ENCODE measurements around the gene ATP8B4. TPM values are rescaled to one million over a fixed set of nuclear protein-coding genes. Genes with fewer than 3 reads are reported as not detected.

The ATP8B4 gene
- polyA plus RNA-seq, 1 donor (not counting 4 experiments of a cell fraction or from before 2014, with no cell fraction given): 0.05 TPM

- Histone ChIP-seq H3K79me2 (ENCODE audit: control insufficient read depth, insufficient read depth, low read length) (no peaks in the 10 kb centered on the region), H3K36me3 (ENCODE audit: control insufficient read depth in 2 of 2, extremely low read depth in 1 of 2, insufficient read depth in 2 of 2, low read length in 2 of 2) (no peaks in the 10 kb centered on the region), H4K20me1 (ENCODE audit: control insufficient read depth, extremely low read depth, insufficient read depth, low read length) (no peaks in the 10 kb centered on the region), H2AFZ (ENCODE audit: control insufficient read depth, low read length) (no peak overlapping the region), H3K4me2 (ENCODE audit: control insufficient read depth, extremely low read depth, insufficient read depth, low read depth, low read length) (no peak overlapping the region), H3K27me3 (ENCODE audit: control insufficient read depth, extremely low read depth, insufficient read depth, low read length) (no peaks in the 10 kb centered on the region), H3K4me1 (ENCODE audit: control insufficient read depth, extremely low read depth, insufficient read depth, low read length) (no peaks in the 10 kb centered on the region), H3K27ac (ENCODE audit: control insufficient read depth, insufficient read depth, low read length) (no peak overlapping the region), H3K9ac (ENCODE audit: control insufficient read depth, extremely low read depth, insufficient read depth, low read length) (no peak overlapping the region), H3K9me1 (ENCODE audit: control insufficient read depth, extremely low read depth, insufficient read depth, low read length) (no peaks in the 10 kb centered on the region), H3K4me3 (ENCODE audit: control insufficient read depth in 2 of 3, extremely low read depth in 1 of 3, insufficient read depth in 2 of 3, low read depth in 1 of 3, low read length in 3 of 3) (no peak overlapping the region), H3K9me3 (ENCODE audit: control insufficient read depth, low read depth, low read length) (no peaks in the 10 kb centered on the region)
- DNase-seq (ENCODE audit: low read depth, low spot score) (no peak), FAIRE-seq (no peak)
- dilution Hi-C loops (cut with MboI; ENCODE audit: extremely low pct_ligation_motif_present, low sequenced_read_pairs): no loop called here
- no peak for TF ChIP-seq CTCF (optimal IDR thresholded peaks at IDR 0.05 in 1 of 3, IDR thresholded peaks at IDR 0.05 in 1 of 3, conservative IDR thresholded peaks at IDR 0.05 in 1 of 3; ENCODE audit: extremely low read depth in 1 of 3, insufficient read depth in 2 of 3, low read length in 3 of 3)
- no peak for TF ChIP-seq EZH2 (IDR thresholded peaks at IDR 0.05; ENCODE audit: low read length)
These were observed 133.6 kb downstream of the ATP8B4 start for GRCh38 chr15:49985463-49985862.

- H4K20me1 ChIP-seq (ENCODE audit: control insufficient read depth, extremely low read depth, insufficient read depth, low read length): no peaks in the 10 kb centered on the region
- FAIRE-seq (no peak), DNase-seq (ENCODE audit: low read depth, low spot score) (no peak)
- no peaks in the 10 kb centered on the region for H3K9me1 ChIP-seq (ENCODE audit: control insufficient read depth, extremely low read depth, insufficient read depth, low read length)
- no peaks in the 10 kb centered on the region for H3K9me3 ChIP-seq (ENCODE audit: control insufficient read depth, low read depth, low read length)
- TF ChIP-seq CTCF (optimal IDR thresholded peaks at IDR 0.05 in 1 of 3, IDR thresholded peaks at IDR 0.05 in 1 of 3, conservative IDR thresholded peaks at IDR 0.05 in 1 of 3; ENCODE audit: extremely low read depth in 1 of 3, insufficient read depth in 2 of 3, low read length in 3 of 3) (no peak), EZH2 (IDR thresholded peaks at IDR 0.05; ENCODE audit: low read length) (no peak)
- no peak overlapping the region for H3K27ac ChIP-seq (ENCODE audit: control insufficient read depth, insufficient read depth, low read length)
- H3K36me3 ChIP-seq (ENCODE audit: control insufficient read depth in 2 of 2, extremely low read depth in 1 of 2, insufficient read depth in 2 of 2, low read length in 2 of 2): no peaks in the 10 kb centered on the region
- H3K4me2 ChIP-seq (ENCODE audit: control insufficient read depth, extremely low read depth, insufficient read depth, low read depth, low read length): no peak overlapping the region
- H3K4me3 ChIP-seq (ENCODE audit: control insufficient read depth in 2 of 3, extremely low read depth in 1 of 3, insufficient read depth in 2 of 3, low read depth in 1 of 3, low read length in 3 of 3): no peak overlapping the region
- H2AFZ ChIP-seq (ENCODE audit: control insufficient read depth, low read length): no peak overlapping the region
- dilution Hi-C loops (cut with MboI; ENCODE audit: extremely low pct_ligation_motif_present, low sequenced_read_pairs): no loop called here
- no peak overlapping the region for H3K9ac ChIP-seq (ENCODE audit: control insufficient read depth, extremely low read depth, insufficient read depth, low read length)
- no peaks in the 10 kb centered on the region for H3K4me1 ChIP-seq (ENCODE audit: control insufficient read depth, extremely low read depth, insufficient read depth, low read length)
- H3K79me2 ChIP-seq (ENCODE audit: control insufficient read depth, insufficient read depth, low read length): no peaks in the 10 kb centered on the region
- H3K27me3 ChIP-seq (ENCODE audit: control insufficient read depth, extremely low read depth, insufficient read depth, low read length): no peaks in the 10 kb centered on the region
These were observed 134.6 kb downstream of the ATP8B4 start for GRCh38 chr15:49984436-49984835.
